A673 (cell line): ENCODE results near the gene PEA15. TPM values are rescaled to one million over a fixed set of nuclear protein-coding genes. Genes with fewer than 3 reads are reported as not detected.

Source experiments
- BruUV-seq: library from RNA; stranded (reverse); fragments of 400-500 nt; replicated peaks from 2 replicates; lab custom pipeline; 2021; lab: Mats Ljungman, UMichigan
- CTCF ChIA-PET: fragments of 300-600 bp; sonication (Branson Sonifier 250); formaldehyde crosslinking; loops from one replicate; lab custom pipeline; 2022; ENCODE audit warnings: antibody characterized with exemption; lab: Charles Lee
- POLR2A ChIA-PET: fragments of 300-600 bp; sonication (Branson Sonifier 250); formaldehyde crosslinking; loops from one replicate; lab custom pipeline; 2022; ENCODE audit warnings: antibody characterized with exemption; ENCODE audit not compliant: low non-redundant PET; lab: Charles Lee
- DNase-seq: peaks from one replicate; pipeline ENCODE4 v3.0.0-alpha.2; 2015; ENCODE audit warnings: low spot score
- H3K27ac ChIP-seq: fragments of 200-600 bp; sonication (generic); 2 replicates; pipeline ENCODE4 v1.5.1; 2016; ENCODE audit warnings: mixed run types, low read depth, mild to moderate bottlenecking, mixed read lengths, antibody characterized with exemption, low read length; ENCODE audit not compliant: poor library complexity, severe bottlenecking
- H3K27me3 ChIP-seq: fragments of 200-600 bp; sonication (generic); replicated peaks from 2 replicates; pipeline ENCODE4 v1.6.1; 2017; ENCODE audit warnings: mixed run types, low read depth, mild to moderate bottlenecking, mixed read lengths, antibody characterized with exemption, low read length; ENCODE audit not compliant: insufficient read depth, poor library complexity
- H3K36me3 ChIP-seq: fragments of 200-600 bp; sonication (generic); 2 replicates; pipeline ENCODE4 v1.6.1; 2016; ENCODE audit warnings: mixed run types, mild to moderate bottlenecking, mixed read lengths, antibody characterized with exemption, low read length; ENCODE audit not compliant: insufficient read depth, poor library complexity, severe bottlenecking
- H3K4me1 ChIP-seq: fragments of 200-600 bp; sonication (generic); 2 replicates; pipeline ENCODE4 v1.6.1; 2017; ENCODE audit warnings: mixed run types, mild to moderate bottlenecking, mixed read lengths, antibody characterized with exemption, low read length; ENCODE audit not compliant: insufficient read depth, poor library complexity, severe bottlenecking
- H3K4me3 ChIP-seq: fragments of 200-600 bp; sonication (generic); 2 replicates; pipeline ENCODE4 v1.5.1; 2016; ENCODE audit warnings: low read depth, mixed run types, mild to moderate bottlenecking, mixed read lengths, low read length; ENCODE audit not compliant: poor library complexity, severe bottlenecking
- H3K9me3 ChIP-seq: fragments of 200-600 bp; sonication (generic); 2 replicates; pipeline ENCODE4 v1.6.1; 2016; ENCODE audit warnings: mixed run types, low read depth, mild to moderate bottlenecking, mixed read lengths, antibody characterized with exemption, low read length; ENCODE audit not compliant: poor library complexity, severe bottlenecking
- CTCF ChIP-seq: fragments of 300-800, 200-600 bp; sonication (generic); conservative IDR thresholded peaks from 2 replicates; pipeline ENCODE4 v1.5.1; 2017; ENCODE audit warnings: low read depth, mild to moderate bottlenecking, antibody characterized with exemption, low read length, moderate library complexity, mixed read lengths
- EZH2 ChIP-seq: fragments of 200-600 bp; sonication (generic); IDR thresholded peaks from 2 replicates; pipeline ENCODE4 v1.6.1; 2017; ENCODE audit warnings: borderline replicate concordance, low read depth, mild to moderate bottlenecking, mixed read lengths, antibody characterized with exemption, low read length; ENCODE audit not compliant: poor library complexity, severe bottlenecking
- intact Hi-C: fragments of 100-400 bp; cut with micrococcal nuclease; formaldehyde crosslinking; loops from one replicate; pipeline ENCODE4 v1.10.0; 2022; ENCODE audit not compliant: unreplicated experiment
- total RNA-seq: library from RNA; stranded (reverse); gene quantifications from 2 replicates; pipeline ENCODE4 v1.2.3, GENCODE V29; 2021

PEA15 gene
- total RNA-seq, 1 experiment from 2014 or later, result 87.7 TPM

DNA sequence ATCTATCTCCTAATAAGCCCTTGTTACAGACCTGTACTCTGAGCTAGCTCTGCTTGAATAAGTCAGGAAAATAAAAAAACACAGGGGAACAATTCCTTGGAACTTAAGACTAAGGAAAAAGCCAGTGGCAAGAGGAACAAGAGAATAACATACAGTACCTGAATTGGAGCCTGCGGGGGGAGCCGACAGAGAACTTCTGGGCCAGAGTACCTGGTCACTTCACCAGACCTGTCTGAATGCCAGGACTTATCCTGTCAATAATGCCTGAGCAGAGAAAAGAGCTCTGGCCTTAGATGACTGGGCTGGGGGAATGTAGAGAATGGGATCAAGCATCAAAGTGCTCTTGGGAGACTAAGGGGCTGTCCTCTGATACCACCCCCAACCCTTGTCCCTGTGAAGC, 15.1 kb downstream of the PEA15 start:
- no peak for DNase-seq
- peaks cover 93% of the 10 kb centered on the region for H3K36me3 ChIP-seq
- BruUV-seq, result no TSS peak
- no peaks in the 10 kb centered on the region for H3K9me3 ChIP-seq
- no peaks in the 10 kb centered on the region for H3K27me3 ChIP-seq
- intact Hi-C loops, result no loop called here
- H3K4me3 ChIP-seq, result no peak overlapping the region
- no peaks in the 10 kb centered on the region for H3K4me1 ChIP-seq
- no peak overlapping the region for H3K27ac ChIP-seq
- ChIA-PET POLR2A (no interaction called here), CTCF (interaction anchor here (1.1 to 1.6 kb wide), 2 partner anchors 9 to 119 kb away, joined by 3 to 12 read pairs; no protein-coding TSS in a partner anchor)
- TF ChIP-seq CTCF (no peak), EZH2 (no peak)

DNA sequence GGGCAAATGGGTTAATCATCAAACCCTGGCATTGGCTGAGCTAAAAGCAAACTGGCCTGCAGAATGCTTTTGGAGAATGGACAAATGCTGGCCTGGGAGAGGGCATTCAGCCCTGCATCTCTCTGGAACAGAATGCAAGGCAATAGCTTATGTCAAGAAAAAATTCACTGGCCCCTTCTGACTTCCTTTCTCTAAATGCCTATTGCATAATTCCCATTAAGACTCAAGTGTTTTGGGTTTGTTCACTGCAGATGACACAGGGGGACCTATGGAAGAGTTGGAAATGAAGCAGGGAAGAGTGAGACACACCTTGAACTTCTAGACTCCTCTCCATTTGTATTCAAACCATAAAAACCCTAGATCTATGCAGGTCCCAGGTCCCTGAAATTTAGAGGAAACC, 15.9 kb downstream of the PEA15 start:
- POLR2A ChIA-PET, result no interaction called here
- BruUV-seq, result no TSS peak
- peaks cover 93% of the 10 kb centered on the region for H3K36me3 ChIP-seq

GRCh38 chr1:160222546-160222945, 17.4 kb downstream of the PEA15 start:
- CTCF ChIA-PET, result no interaction called here
- intact Hi-C loops, result no loop called here
- TF ChIP-seq EZH2 (no peak), CTCF (no peak)
- no peak for DNase-seq
- Histone ChIP-seq H3K4me3 (no peak overlapping the region), H3K27ac (no peak overlapping the region), H3K4me1 (no peaks in the 10 kb centered on the region), H3K9me3 (no peaks in the 10 kb centered on the region), H3K36me3 (peaks cover 89% of the 10 kb centered on the region), H3K27me3 (no peaks in the 10 kb centered on the region)
- no TSS peak for BruUV-seq
- POLR2A ChIA-PET, result no interaction called here

More for the DNA sequence above, 15.9 kb downstream of the PEA15 start:
- Histone ChIP-seq H3K27ac (no peak overlapping the region), H3K4me3 (no peak overlapping the region), H3K4me1 (no peaks in the 10 kb centered on the region), H3K27me3 (no peaks in the 10 kb centered on the region), H3K9me3 (no peaks in the 10 kb centered on the region)
- CTCF ChIA-PET, result no interaction called here
- intact Hi-C loops, result no loop called here
- no peak for TF ChIP-seq EZH2
- TF ChIP-seq CTCF, result no peak
- no peak for DNase-seq
